Astrocyte of the spinal cord (primary cell): ENCODE results near the gene PCYT1B.

Experiments used
- DNase-seq: peaks from one replicate; pipeline ENCODE4 v3.0.0; 2011; ENCODE audit warnings: low read depth, low spot score
- H3K4me3 ChIP-seq: 2 replicates; pipeline ENCODE4 v1.5.1; 2011; ENCODE audit warnings: low read depth, mild to moderate bottlenecking, low read length, moderate library complexity
- in situ Hi-C: cut with HindIII; loops from 2 replicates; pipeline ENCODE4 v1.10.0; 2017; ENCODE audit warnings: low sequenced_read_pairs
- TF ChIP-seq, protein P1 (sequence below): IDR thresholded peaks from 2 replicates; pipeline ENCODE4 v1.5.1; 2012; ENCODE audit warnings: low read depth, mild to moderate bottlenecking, low read length, inconsistent platforms

Gene PCYT1B

DNA sequence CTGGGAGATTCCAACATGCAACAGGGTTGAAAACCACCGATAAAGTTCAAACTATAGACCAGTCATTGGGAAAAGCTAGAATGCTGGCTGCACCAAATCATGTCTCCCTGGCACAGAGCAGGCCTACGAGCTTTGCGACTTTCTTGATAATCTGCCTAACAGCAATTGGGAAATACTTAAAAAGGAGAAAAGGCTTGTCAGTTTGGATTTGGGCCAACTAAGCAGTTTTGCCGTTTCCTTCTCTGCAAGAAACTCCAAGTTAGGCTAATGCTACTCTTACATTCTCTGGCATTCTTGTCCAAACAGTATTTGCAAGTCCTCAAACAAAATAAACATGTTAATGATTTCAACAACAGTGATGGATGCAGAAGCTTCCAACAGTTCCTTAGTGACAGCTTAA is 94.1 kb downstream of the PCYT1B start:
- TF ChIP-seq, protein P1, sequence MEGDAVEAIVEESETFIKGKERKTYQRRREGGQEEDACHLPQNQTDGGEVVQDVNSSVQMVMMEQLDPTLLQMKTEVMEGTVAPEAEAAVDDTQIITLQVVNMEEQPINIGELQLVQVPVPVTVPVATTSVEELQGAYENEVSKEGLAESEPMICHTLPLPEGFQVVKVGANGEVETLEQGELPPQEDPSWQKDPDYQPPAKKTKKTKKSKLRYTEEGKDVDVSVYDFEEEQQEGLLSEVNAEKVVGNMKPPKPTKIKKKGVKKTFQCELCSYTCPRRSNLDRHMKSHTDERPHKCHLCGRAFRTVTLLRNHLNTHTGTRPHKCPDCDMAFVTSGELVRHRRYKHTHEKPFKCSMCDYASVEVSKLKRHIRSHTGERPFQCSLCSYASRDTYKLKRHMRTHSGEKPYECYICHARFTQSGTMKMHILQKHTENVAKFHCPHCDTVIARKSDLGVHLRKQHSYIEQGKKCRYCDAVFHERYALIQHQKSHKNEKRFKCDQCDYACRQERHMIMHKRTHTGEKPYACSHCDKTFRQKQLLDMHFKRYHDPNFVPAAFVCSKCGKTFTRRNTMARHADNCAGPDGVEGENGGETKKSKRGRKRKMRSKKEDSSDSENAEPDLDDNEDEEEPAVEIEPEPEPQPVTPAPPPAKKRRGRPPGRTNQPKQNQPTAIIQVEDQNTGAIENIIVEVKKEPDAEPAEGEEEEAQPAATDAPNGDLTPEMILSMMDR = no peak
- H3K4me3 ChIP-seq = no peak overlapping the region
- no peak for DNase-seq
- in situ Hi-C loops = no loop called here

DNA sequence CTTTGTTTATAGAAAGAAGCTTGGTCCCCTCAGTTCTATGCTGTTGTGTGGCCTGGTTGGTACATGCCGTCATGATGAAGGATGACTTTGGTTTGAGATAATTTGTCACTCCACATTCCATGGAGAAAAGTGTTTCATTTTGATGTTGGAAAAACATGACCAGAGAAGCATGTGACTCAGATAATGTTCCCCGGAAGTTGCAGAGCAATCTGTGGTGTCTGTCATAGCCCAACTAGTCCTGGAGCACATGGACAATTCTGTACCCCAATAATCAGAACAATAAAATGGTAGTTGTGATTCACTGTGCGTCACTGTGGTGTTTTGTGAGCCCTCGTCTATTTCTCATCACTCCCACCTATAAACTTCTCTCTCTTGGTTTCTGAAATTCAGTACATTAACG is 97.0 kb downstream of the PCYT1B start:
- in situ Hi-C loops = no loop called here
- no peak for DNase-seq
- TF ChIP-seq, protein P1 = no peak
- no peak overlapping the region for H3K4me3 ChIP-seq

DNA sequence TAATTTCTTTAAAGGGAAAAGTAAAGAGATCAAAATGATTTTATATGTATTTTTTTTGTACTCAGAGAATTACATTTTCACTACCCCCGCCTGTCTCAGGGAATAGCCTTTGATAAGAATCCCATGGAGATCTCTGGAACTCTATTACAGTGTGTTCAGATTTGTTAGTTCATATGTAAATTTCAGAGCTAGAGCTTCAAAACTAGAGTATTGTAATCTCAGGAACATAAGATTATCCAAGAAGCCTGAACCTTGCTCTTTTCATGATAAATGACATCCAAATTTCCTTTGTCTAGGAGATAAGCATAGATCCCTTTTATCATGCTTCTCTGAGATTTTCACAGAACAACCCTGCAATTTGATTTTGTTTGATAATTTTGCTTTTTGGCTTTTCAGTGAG is 99.2 kb downstream of the PCYT1B start:
- TF ChIP-seq, protein P1 = no peak
- in situ Hi-C loops = no loop called here
- no peak overlapping the region for H3K4me3 ChIP-seq

DNA sequence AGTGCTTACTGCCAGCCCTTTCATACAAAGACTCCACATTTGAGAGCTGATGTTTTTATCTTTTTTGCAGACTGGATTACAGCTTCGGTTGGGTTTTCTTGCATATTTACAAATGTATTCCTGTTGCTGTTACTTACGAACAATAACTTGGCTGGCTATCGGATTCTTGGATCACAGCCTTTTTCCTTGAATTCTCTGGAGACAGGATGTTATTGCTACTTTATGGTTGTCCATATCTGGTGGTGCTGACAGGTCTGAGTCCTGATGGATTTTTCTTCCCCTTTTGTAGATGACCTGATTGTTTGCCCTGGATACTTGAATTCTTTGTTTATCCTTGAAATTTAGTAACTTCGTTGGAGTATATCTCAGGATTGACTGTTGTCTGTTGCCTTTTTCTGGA is 104.4 kb downstream of the PCYT1B start:
- H3K4me3 ChIP-seq = no peak overlapping the region
- TF ChIP-seq, protein P1 = no peak
- in situ Hi-C loops = no loop called here
- no peak for DNase-seq

More for the DNA sequence above, 99.2 kb downstream of the PCYT1B start:
- DNase-seq = no peak

DNA sequence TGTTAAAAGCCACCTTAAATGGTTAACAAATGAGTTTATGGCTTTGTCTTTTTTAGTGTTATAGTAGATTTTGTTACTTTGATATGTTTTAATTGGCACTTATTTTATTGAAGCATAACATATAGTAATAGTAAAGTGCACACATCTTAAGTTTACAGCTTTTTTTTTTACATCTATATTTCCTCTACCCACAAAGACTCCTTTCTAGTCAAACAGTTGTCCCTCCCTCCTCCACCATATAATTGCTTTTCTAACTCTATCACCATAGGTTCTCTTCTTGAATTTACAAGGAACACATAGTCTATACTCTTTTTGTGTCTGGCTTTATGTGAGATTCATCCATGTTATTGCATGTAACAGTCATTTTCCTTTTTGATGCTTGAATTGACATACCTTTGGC is 110.6 kb downstream of the PCYT1B start:
- TF ChIP-seq, protein P1 = no peak
- no peak overlapping the region for H3K4me3 ChIP-seq
- in situ Hi-C loops = no loop called here
- no peak for DNase-seq

DNA sequence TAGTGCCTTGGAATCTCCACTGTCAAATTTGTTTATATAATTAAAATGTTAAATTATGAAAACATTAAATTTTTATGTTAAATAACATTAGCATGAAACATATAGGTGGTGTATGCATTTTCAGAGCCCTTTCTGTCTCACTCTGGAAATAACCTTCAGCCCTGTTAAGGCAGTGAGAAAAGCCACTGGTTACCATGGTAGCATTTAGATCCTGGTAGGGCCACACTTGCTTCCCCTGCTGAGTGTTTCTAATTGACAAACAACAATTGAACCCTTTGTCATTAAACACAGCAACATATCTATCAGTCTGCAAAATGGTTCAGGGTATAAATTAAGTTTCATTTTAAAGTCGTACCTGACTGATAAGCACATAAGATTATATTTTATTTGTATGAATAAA is 118.5 kb downstream of the PCYT1B start:
- in situ Hi-C loops = no loop called here
- H3K4me3 ChIP-seq = no peak overlapping the region
- DNase-seq = no peak
- TF ChIP-seq, protein P1 = no peak

DNA sequence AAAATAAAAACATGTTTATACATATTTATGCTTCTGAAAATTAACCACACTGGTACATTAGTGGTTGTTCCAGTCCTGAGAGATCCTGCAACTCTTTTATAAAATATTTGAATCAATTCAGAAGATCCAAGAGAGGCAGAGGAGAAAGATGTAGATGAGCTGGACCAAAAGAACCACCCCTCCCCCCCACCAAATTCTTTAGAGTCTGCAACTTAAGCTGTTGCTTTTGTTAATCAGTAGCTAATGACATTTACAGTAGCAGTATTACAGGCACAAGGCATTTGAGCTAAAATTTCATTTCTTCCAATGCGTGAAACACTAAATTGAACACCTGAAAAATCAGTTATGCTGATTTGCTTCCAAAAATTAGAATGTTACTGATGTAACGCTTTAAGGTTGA is 120.5 kb downstream of the PCYT1B start:
- H3K4me3 ChIP-seq = no peak overlapping the region
- in situ Hi-C loops = no loop called here
- TF ChIP-seq, protein P1 = no peak
- no peak for DNase-seq
